HG03097 (cell line): Measurements from ENCODE around the gene NLE1.
A peak's percentile ranks its signal among the peaks of the same experiment; 100 is the strongest.
"Not testable (repeated sequence)": the region's sequence is repeated elsewhere in the genome, so short reads cannot be mapped to it uniquely, and the experiment has no call there.

ENCODE experiments used
- ATAC-seq: cut with Tn5 transposase; IDR thresholded peaks from one replicate; pipeline ENCODE4 v1.9.1; 2021; ENCODE audit not compliant: unreplicated experiment, low FRiP score

Gene NLE1

GRCh38 chr17:35141681-35142466 lies at the start of gene NLE1:
Gene NLE1 (minus strand): TSS chr17:35142303. CDS start chr17:35142275, 28 bp downstream.
- peak; percentile 80 for ATAC-seq

- no peak for ATAC-seq
These were observed 49.0 kb upstream of the NLE1 start for GRCh38 chr17:35191001-35191695.

GRCh38 chr17:35189291-35189690 lies 47.2 kb upstream of the NLE1 start:
- ATAC-seq, result no peak

- no peak for ATAC-seq
These were observed 46.0 kb upstream of the NLE1 start for GRCh38 chr17:35188111-35188510.

- ATAC-seq, result no peak
These were observed 45.4 kb upstream of the NLE1 start for GRCh38 chr17:35187481-35187880.

- ATAC-seq, result no peak
These were observed 43.7 kb upstream of the NLE1 start for GRCh38 chr17:35185849-35186248.

GRCh38 chr17:35184274-35184673 lies 42.2 kb upstream of the NLE1 start:
- ATAC-seq, result no peak

GRCh38 chr17:35183332-35183731 lies 41.2 kb upstream of the NLE1 start:
- ATAC-seq, result no peak

GRCh38 chr17:35179379-35179778 lies 37.3 kb upstream of the NLE1 start:
- not testable (repeated sequence) for ATAC-seq

GRCh38 chr17:35176897-35177296 lies 34.8 kb upstream of the NLE1 start:
- ATAC-seq, result no peak

GRCh38 chr17:35175638-35176415 lies 33.7 kb upstream of the NLE1 start:
- ATAC-seq, result no peak

- ATAC-seq, result no peak
These were observed 32.8 kb upstream of the NLE1 start for GRCh38 chr17:35174835-35175334.

- not testable (repeated sequence) for ATAC-seq
These were observed 30.2 kb upstream of the NLE1 start for GRCh38 chr17:35172321-35172720.

- no peak for ATAC-seq
These were observed 29.7 kb upstream of the NLE1 start for GRCh38 chr17:35171834-35172233.

GRCh38 chr17:35170968-35171771 lies 29.1 kb upstream of the NLE1 start:
- ATAC-seq, result no peak

- no peak for ATAC-seq
These were observed 27.8 kb upstream of the NLE1 start for GRCh38 chr17:35169835-35170363.

GRCh38 chr17:35167666-35168065 lies 25.6 kb upstream of the NLE1 start:
- ATAC-seq, result no peak

GRCh38 chr17:35167046-35167445 lies 24.9 kb upstream of the NLE1 start:
- ATAC-seq, result no peak

GRCh38 chr17:35166526-35166925 lies 24.4 kb upstream of the NLE1 start:
- ATAC-seq, result no peak

- no peak for ATAC-seq
These were observed 22.6 kb upstream of the NLE1 start for GRCh38 chr17:35164716-35165115.
